T-helper 2 cell treated with Interferon-gamma antibody and Interleukin-4, amounts not matched to agents 5 μg/mL and 100 μg/mL, for 36 hours (primary cell): ENCODE measurements around the gene OR7G2.
"Not testable (repeated sequence)": the region's sequence is repeated elsewhere in the genome, so short reads cannot be mapped to it uniquely, and the experiment has no call there.

Experiments
- DNase-seq: peaks from one replicate; pipeline ENCODE4 v3.0.0; 2021; ENCODE audit warnings: low spot score
- H3K27ac Mint-ChIP-seq: one replicate; pipeline ENCODE4 v1.8.0; 2021; ENCODE audit warnings: mild to moderate bottlenecking, mixed read lengths
- H3K27me3 Mint-ChIP-seq: one replicate; pipeline ENCODE4 v1.8.0; 2021; ENCODE audit warnings: low read depth, mixed read lengths
- H3K36me3 Mint-ChIP-seq: one replicate; pipeline ENCODE4 v1.8.0; 2021; ENCODE audit warnings: low read depth, mixed read lengths
- H3K4me1 Mint-ChIP-seq: one replicate; pipeline ENCODE4 v1.8.0; 2021; ENCODE audit warnings: low read depth, mixed read lengths
- H3K4me3 Mint-ChIP-seq: one replicate; pipeline ENCODE4 v1.8.0; 2022; ENCODE audit warnings: mild to moderate bottlenecking, moderate library complexity, mixed read lengths
- H3K9me3 Mint-ChIP-seq: one replicate; pipeline ENCODE4 v1.8.0; 2021; ENCODE audit warnings: mixed read lengths

The OR7G2 gene

DNA sequence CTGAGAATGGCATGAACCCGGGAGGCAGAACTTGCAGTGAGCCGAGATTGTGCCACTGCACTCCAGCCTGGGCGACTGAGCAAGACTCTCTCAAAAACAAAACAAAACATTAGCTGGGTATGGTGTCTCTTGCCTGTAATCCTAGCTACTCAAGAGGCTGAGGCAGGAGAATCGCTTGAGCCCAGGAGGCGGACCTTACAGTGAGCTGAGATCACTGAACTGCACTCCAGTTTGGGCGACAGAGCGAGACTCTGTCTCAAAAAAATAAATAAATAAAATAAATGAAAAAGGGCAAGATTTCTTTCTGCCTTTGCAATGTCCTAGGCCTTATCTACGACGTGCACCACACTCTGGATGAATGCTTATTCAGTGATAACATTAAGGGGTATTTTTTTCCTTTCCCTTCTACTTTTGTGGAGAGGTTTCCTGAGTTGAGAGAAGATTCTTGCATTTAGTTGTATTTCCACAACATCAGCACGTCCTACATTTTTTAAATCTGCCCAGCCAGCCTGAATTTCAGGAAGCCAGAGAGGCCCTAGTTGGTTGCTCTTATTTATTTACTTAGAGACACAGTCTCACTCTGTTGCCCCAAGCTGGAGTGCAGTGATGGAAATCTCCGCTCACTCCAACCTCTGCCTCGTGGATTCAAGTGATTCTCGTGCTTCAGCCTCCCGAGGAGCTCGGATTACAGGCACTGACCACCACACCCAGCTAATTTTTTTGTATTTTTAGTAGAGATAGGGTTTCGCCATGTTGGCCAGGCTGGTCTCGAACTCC is 46.5 kb downstream of the OR7G2 start:
- H3K27ac Mint-ChIP-seq: no peak overlapping the region
- no peaks in the 10 kb centered on the region for H3K9me3 Mint-ChIP-seq

DNA sequence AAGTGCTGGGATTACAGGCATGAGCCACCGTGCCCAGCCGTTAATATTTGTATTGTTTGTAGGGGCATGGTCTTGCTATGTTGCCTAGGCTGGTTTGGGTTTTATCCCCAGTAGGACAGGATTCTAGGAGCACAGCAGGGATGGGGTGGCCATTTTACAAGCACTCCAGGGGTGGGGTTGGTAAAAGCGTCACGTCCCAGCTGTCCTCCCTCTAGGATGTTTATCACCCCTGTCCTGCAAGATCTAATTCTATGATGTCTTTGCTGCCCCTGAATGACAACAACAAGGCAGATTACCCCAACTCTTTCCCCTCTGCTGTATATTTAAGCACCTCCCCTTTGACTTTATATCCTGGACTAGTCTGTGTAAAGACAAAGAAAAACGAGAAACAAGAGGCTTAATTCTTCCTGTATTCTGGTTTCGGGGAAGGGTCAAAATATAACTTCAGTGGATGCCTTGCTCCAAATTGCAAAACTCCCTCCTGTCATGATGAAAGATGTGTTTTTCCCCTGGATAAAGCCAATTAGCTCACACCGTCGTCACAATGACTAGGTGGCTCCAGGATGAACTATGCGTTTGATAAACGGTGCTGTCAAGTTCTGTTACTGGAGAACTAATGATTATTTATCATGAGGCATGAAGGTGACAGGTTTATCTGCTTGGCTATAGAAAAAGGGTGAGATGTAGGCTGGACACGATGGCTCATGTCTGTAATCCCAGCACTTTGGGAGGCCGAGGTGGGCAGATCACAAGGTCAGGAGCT is 48.2 kb downstream of the OR7G2 start:
- Mint-ChIP-seq H3K4me1 (no peaks in the 10 kb centered on the region), H3K4me3 (no peak overlapping the region), H3K9me3 (no peaks in the 10 kb centered on the region), H3K27me3 (no peaks in the 10 kb centered on the region), H3K27ac (no peak overlapping the region), H3K36me3 (no peaks in the 10 kb centered on the region)
- DNase-seq: no peak

More for the DNA sequence above, 46.5 kb downstream of the OR7G2 start:
- Mint-ChIP-seq H3K4me3 (no peak overlapping the region), H3K36me3 (no peaks in the 10 kb centered on the region), H3K27me3 (no peaks in the 10 kb centered on the region), H3K4me1 (no peaks in the 10 kb centered on the region)
- no peak for DNase-seq

DNA sequence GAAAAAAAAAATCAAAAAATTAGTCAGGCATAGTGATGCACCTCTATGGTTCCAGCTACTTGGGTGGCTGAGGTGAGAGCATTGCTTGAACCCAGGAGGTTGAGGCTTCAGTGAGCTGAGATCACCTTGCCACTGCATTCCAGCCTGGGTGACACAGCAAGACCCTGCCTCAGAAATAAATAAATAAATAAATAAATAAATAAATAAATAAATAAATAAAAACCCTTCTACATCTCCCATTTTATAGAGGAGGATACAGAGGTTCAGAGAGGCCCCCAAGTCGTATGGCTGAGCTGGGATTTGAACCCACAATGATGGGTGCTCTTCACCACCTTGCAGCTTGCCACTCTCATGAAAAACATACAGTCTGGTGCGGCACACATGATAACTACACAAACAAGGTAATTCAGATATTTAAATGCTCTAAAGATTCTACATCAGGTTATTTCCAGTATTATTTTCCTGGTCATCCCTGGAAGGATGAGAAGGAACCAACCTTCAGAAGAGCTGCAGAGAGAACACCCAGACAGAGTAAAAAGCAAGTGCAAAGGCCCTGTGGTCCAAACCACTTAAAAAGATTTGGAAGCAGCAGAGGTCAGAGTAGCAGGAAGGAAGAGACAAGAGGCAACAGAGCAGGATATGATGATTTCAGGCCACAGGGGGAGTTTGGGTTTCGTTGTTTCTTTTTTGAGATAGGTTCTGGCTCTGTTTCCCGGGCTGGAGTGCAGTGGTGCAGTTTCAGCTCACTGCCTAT is 49.6 kb downstream of the OR7G2 start:
- Mint-ChIP-seq H3K4me3 (no peak overlapping the region), H3K4me1 (no peaks in the 10 kb centered on the region), H3K27ac (no peak overlapping the region), H3K36me3 (no peaks in the 10 kb centered on the region), H3K27me3 (no peaks in the 10 kb centered on the region), H3K9me3 (no peaks in the 10 kb centered on the region)
- DNase-seq: no peak

DNA sequence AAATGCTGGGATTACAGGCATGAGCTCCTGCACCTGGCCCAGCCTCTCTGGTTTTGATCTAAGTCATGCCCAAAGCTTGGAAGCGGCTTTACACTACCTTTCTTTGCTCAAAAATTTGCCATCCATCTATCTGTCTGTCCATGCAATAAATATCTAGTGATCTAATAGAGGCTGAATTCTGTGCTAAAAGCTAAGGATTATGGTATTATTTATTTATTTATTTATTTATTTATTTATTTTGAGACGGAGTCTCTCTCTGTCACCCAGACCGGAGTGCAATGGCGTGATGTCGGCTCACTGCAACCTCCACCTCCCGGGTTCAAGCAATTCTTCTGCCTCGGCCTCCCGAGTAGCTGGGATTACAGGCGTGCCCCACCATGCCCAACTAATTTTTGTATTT is 51.1 kb downstream of the OR7G2 start:
- H3K27me3 Mint-ChIP-seq, H3K9me3 Mint-ChIP-seq, H3K4me1 Mint-ChIP-seq, H3K4me3 Mint-ChIP-seq, H3K36me3 Mint-ChIP-seq, DNase-seq, H3K27ac Mint-ChIP-seq: not testable (repeated sequence)

DNA sequence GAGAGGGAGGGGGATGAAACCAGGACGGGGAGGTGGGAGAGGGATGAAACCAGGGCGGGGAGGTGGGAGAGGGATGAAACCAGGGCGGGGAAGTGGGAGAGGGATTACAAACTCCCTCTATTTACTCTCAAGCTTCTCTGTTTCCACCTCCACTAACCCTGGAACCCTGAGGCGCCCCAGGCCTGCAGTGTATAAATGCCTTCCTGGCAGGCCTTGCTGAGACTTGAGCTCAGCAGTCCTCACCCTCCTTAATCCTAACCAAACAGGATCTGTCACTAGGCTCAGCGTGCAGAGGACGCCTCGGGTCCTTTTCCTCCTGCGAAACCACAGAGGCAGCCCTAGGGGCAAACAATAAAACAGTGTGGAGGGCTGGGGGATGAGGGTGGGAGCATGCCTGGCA is 52.5 kb downstream of the OR7G2 start:
- no peaks in the 10 kb centered on the region for H3K4me1 Mint-ChIP-seq
- no peak overlapping the region for H3K27ac Mint-ChIP-seq
- no peak for DNase-seq
- H3K9me3 Mint-ChIP-seq: no peaks in the 10 kb centered on the region
- no peak overlapping the region for H3K4me3 Mint-ChIP-seq
- H3K36me3 Mint-ChIP-seq: no peaks in the 10 kb centered on the region
- no peaks in the 10 kb centered on the region for H3K27me3 Mint-ChIP-seq

DNA sequence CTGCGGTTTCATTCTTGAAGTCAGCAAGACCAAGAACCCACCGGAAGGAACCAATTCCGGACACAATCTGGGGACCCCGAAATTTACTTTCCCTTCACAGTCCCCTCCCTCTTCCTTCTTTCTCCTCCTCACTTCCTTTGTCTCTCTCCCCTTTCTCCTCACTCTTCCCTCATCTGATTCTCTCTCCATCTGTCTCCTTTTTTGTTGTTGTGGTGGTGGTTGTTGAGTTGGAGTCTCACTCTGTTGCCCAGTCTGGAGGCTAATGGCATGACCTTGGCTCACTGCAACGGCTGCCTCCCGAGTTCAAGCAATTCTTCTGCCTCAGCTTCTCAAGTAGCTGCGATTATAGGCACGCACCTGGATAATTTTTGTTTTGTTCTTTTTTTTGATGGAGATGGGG is 53.1 kb downstream of the OR7G2 start:
- Mint-ChIP-seq H3K36me3 (no peaks in the 10 kb centered on the region), H3K27ac (no peak overlapping the region), H3K27me3 (no peaks in the 10 kb centered on the region), H3K4me1 (no peaks in the 10 kb centered on the region), H3K9me3 (no peaks in the 10 kb centered on the region), H3K4me3 (no peak overlapping the region)
- DNase-seq: no peak

DNA sequence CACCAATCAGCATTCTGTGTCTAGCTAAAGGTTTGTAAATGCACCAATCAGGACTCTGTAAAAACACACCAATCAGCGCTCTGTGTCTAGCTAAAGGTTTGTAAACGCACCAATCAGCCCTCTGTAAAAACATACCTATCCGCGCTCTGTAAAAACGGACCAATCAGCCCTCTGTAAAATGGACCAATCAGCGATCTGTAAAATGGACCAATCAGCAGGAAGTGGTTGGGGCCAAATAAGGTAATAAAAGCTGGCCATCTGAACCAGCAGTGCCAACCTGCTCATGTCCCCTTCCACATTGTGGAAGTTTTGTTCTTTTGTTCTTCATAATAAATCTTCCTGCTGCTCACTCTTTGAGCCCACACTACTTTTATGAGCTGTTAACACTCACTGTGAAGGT is 53.6 kb downstream of the OR7G2 start:
- H3K36me3 Mint-ChIP-seq, H3K9me3 Mint-ChIP-seq: not testable (repeated sequence)

DNA sequence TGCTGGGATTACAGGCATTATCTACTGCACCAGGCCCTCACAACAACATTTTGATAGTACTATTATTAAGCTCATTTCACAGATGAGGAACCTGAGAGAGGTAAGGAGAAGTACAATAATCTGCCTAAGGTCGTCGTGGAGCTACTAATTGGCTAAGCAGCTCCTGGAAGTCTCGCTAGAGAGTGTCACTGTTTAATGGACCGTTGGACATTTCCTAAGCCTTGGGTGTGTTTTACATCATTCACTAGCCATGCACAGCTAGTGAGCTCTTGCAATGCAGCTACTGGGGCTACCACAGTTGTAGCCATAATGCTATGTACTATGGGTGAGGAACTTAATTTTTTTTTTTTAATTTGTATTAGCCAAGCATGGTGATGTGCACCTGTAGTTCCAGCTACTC is 54.4 kb downstream of the OR7G2 start:
- no peaks in the 10 kb centered on the region for H3K36me3 Mint-ChIP-seq
- H3K27me3 Mint-ChIP-seq: no peaks in the 10 kb centered on the region
- no peak overlapping the region for H3K4me3 Mint-ChIP-seq
- no peak overlapping the region for H3K27ac Mint-ChIP-seq
- H3K9me3 Mint-ChIP-seq: no peaks in the 10 kb centered on the region
- DNase-seq: no peak
- no peaks in the 10 kb centered on the region for H3K4me1 Mint-ChIP-seq

More for the DNA sequence above, 53.6 kb downstream of the OR7G2 start:
- not testable (repeated sequence) for H3K4me3 Mint-ChIP-seq, H3K27me3 Mint-ChIP-seq, DNase-seq, H3K27ac Mint-ChIP-seq, H3K4me1 Mint-ChIP-seq
